Measurements from ENCODE around the gene PDE10A.

DNA sequence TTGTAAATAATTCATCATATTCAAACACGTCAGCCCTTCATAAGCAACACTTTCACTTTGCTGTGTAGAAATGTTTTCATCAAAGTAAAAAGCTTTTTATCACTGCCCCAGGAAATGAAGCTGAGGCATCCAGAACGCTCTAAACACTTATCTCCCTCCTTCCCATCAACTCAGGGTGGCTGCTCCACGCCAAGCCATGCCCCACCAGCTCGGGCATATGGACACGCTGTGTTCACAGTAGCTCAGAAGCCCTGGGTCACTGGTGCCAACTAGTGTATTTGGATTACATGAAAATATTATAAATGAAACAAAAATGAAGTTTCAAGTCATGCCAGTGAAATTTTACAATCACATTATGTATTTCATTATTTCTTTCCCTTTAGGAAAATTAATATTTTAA, 10.3 kb downstream of the PDE10A start:
- TF ChIP-seq GATA2 (IDR thresholded peaks at IDR 0.05; ENCODE audit: low read depth, low read length): no peak
- no peak for TF ChIP-seq GATA3 (IDR thresholded peaks at IDR 0.05; ENCODE audit: low read depth, low read length)

Measured in SH-SY5Y (cell line).